ENCODE measurements around the gene CCR6.
"Not testable (repeated sequence)": the region's sequence is repeated elsewhere in the genome, so short reads cannot be mapped to it uniquely, and the experiment has no call there.

Gene CCR6

GRCh38 chr6:167168296-167168695 is 45.4 kb downstream of the CCR6 start:
- not testable (repeated sequence) for DNase-seq (ENCODE audit: low read depth in 2 of 2, low spot score in 1 of 2)

GRCh38 chr6:167169867-167170266 is 47.0 kb downstream of the CCR6 start:
- not testable (repeated sequence) for DNase-seq (ENCODE audit: low read depth in 2 of 2, low spot score in 1 of 2)

DNA sequence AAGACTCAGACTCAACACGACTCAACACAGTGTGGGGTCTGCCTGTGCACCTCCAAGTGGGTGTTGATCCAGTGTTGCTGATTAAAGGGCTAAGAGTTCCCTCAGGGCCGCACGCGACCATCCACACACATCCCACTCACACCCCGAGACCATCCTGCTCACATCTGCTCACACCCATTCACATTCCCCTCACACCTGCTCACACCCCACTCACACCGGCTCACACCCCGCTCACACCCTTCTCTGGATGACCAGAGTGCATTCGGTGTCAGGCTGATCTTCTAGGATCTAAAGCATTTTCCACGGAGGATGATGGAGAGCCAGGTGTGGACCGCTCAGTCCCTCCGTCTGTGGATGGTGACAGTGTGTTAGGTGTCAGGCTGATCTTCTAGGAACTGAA is 48.4 kb downstream of the CCR6 start:
- DNase-seq (ENCODE audit: low read depth in 2 of 2, low spot score in 1 of 2): not testable (repeated sequence)

DNA sequence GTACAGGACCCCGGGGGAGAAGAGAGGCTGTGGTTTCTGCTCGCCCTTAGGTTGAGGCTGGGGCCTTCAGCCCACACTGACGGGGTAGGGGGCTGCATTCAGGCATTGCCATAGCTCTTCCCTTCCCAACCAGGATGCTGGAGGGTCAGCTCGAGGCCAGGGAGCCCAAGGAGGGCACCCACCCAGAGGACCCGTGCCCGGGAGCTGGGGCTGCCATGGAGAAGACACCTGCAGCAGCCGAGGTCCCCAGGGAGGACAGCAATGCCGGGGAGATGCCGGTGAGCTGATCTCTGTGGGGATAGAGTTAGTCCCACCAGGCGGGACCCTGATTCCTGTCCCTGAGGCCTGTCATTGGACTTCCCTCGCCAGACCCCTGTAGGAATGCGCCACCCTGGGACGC is 49.1 kb downstream of the CCR6 start:
- not testable (repeated sequence) for DNase-seq (ENCODE audit: low read depth in 2 of 2, low spot score in 1 of 2)

DNA sequence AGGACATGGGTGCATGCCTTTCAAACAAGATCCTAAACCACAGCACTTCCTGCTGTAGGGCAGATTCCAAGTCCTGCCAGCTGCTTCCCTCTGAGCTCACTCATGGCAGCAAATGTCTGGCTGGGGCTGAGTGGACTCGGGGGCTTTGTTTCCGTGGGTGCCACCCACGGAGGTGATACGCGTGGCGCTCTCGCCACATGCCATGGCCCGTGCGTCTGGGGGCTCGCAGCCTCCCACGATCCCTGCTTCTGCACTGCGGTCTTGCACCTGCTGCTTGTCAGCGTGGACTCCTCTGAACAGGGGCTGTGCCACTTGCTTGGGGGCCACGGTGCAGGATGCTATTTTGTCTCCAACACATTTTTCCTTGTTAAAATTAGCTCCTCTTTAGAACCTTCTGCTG is 54.4 kb downstream of the CCR6 start:
- not testable (repeated sequence) for DNase-seq (ENCODE audit: low read depth in 2 of 2, low spot score in 1 of 2)

DNA sequence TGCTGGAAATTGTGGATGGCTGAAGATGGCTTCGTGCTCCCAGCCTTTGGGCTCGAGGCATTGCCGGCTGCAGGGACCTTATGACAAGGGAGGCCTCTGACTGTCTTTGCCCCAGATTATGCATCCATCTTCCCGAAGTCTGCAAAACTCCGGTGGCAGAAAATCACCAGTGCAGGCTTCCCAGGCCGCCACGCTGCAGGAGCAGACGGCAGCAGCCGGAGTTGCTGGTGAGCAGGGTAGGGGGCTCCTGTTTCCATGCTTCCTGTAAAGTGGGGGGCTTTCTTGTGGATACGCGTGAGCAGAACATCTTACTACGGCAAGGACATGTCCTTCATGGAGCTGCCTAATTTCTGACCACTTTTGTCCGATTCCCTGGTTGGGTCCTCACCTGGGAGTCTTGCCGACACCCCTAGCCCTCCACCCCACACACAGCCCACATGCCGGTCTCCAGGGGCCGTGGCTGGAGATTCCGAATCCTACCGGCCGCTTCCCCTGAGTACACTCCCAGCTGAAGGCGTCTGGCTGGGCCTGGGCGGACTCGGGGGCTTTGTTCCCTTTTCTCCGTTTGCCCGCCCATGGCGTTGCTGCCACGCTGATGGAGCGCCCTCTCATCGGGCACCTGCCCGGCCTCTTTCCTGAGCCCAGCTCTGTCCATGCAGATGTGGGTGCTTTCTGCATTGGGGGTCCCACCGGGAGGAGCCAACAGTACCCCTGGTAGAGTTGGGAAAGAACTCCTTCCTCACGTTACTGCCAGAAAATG is 56.2 kb downstream of the CCR6 start:
- DNase-seq (ENCODE audit: low read depth in 2 of 2, low spot score in 1 of 2): not testable (repeated sequence)

DNA sequence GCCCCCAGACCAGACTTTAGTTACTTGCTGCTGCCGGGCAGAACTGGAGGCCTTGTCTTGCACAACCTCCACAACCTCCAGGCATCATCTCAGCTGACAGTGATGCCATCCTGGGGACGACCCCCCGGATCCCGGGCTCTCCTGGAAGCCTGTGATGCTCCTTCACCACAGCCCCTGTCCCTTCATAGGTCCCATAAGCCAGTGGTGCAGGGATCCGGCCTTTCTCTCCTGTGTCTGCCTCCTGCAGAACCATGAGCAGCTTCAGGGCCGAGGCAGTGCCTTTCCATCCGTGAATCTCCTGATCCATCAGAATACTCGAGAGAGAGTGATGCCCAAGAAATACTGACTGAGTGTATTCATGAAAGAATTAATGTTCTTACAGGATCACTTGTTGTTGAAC is 57.2 kb downstream of the CCR6 start:
- not testable (repeated sequence) for DNase-seq (ENCODE audit: low read depth in 2 of 2, low spot score in 1 of 2)

DNA sequence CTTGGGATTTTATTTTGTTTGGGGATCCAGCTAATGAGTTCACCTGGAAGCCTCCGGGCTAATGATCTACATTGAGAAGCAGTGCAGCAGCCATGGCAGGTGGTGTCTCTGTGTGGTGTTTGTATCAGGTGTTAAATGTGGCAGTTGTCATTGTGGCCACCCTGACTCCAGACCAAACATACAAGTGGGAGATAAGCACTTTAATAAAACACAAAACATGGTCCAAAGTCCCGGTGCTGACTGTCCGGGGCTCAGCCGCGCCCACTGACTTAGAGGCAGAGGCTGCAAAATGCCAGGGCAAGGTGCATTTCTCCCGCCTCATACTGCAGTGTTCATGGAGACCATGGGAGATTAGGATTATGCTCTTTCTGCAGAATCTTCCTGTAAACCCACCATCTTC is 58.5 kb downstream of the CCR6 start:
- DNase-seq (ENCODE audit: low read depth in 2 of 2, low spot score in 1 of 2): not testable (repeated sequence)

DNA sequence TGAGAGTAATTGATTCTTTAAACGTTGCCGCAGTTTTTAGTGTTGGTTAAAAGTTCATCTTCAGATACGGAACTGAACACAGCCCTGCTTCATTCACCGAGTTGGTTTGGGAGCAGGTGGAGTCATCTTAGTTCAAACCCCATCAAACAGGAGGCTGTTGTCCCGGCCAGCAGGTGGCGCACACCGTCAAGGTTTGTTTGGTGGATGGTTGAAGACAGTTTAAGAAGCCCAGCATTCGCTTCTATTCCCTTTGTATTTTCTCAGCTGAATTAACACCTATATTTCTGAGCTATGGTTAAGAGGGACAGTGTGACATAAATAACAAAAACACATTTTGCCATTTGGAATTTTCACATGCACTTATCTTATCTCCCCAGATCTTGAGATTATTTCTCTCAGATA is 60.0 kb downstream of the CCR6 start:
- DNase-seq (ENCODE audit: low read depth in 2 of 2, low spot score in 1 of 2): not testable (repeated sequence)

DNA sequence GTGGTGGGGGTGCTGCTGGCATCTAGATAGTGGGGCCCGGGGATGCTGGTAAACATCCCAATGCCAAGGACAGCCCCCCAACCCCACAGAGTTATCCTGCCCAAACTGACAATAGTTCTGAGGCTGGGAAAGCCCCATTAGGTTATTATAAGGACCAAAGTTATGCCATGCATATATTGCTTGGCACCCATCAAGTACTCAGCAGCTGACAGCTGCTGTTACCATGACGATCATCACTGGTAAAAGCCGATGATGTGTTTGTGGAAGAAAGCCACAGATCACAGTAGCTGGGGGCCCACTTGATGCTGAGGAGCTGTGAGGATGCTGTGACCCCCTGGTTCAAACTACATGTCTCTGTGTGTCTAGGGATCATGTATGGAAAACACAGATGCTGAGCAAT is 62.2 kb downstream of the CCR6 start:
- not testable (repeated sequence) for DNase-seq (ENCODE audit: low read depth in 2 of 2, low spot score in 1 of 2)

- not testable (repeated sequence) for DNase-seq (ENCODE audit: low read depth in 2 of 2, low spot score in 1 of 2)
Observed at GRCh38 chr6:167187275-167187674, 64.4 kb downstream of the CCR6 start.

Measured in stimulated activated CD8-positive, alpha-beta memory T cell treated with anti-CD3 and anti-CD28 coated beads, Interleukin-4, amount 100 ng/mL, for 1 hour (primary cell).